ENCODE measurements around the gene FUOM.

DNA sequence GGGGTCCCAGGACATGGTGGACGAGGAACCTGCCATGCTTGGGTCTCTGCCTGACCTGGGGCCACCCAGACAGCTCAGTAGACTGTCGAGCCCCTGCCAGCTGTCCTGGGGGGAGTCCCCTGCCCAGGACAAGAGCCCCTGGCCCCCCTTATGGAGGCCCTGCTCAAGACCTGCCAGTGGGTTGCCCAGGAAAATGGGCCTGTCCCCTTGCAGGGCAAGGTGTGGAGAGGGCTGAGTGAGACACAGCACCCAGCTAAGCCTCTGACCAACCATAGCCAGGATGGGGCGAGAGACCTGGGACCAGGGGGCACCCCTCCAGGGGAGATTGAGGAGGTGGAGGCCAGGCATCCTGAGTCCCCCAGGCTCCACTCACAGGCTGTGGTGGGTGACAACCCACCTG lies 1.8 kb downstream of the FUOM start:
- TF ChIP-seq CTCF (IDR thresholded peaks at IDR 0.05 in 2 of 3, conservative IDR thresholded peaks at IDR 0.05 in 1 of 3; ENCODE audit: insufficient read depth in 2 of 3, low read depth in 1 of 3, low read length in 3 of 3) = no peak
- no peak for TF ChIP-seq EZH2 (IDR thresholded peaks at IDR 0.05; ENCODE audit: borderline replicate concordance, low read depth, low read length)
- no peak for TF ChIP-seq BRCA1 (IDR thresholded peaks at IDR 0.05)
- TF ChIP-seq BRCA1 (CRISPR knock-in tag; IDR thresholded peaks at IDR 0.05) = no peak
- TF ChIP-seq JUND (IDR thresholded peaks at IDR 0.05; ENCODE audit: borderline replicate concordance, low read depth, low read length) = no peak
- no peak for TF ChIP-seq JUND (tag; IDR thresholded peaks at IDR 0.05; ENCODE audit: borderline replicate concordance, low read depth, low read length)
- TF ChIP-seq ZNF644 (tag; IDR thresholded peaks at IDR 0.05; ENCODE audit: low read depth) = no peak
- no peak for TF ChIP-seq ZNF217 (CRISPR knock-in tag; IDR thresholded peaks at IDR 0.05)
- TF ChIP-seq GATA2 (CRISPR knock-in tag; IDR thresholded peaks at IDR 0.05) = no peak
- TF ChIP-seq RCOR1 (IDR thresholded peaks at IDR 0.05; ENCODE audit: borderline replicate concordance in 1 of 2, low read depth in 2 of 2, low read length in 2 of 2) = no peak
- no peak for TF ChIP-seq FOXA3 (CRISPR knock-in tag; conservative IDR thresholded peaks at IDR 0.05 in 1 of 2, IDR thresholded peaks at IDR 0.05 in 1 of 2)

Data from K562 (cell line).